Measurements from ENCODE around the gene DOCK4. TPM values are rescaled to one million over a fixed set of nuclear protein-coding genes. Genes with fewer than 3 reads are reported as not detected.

DOCK4 gene
- total RNA-seq, 4 donors from 2014 or later = 14.0 to 48.1 (median 30.9) TPM

DNA sequence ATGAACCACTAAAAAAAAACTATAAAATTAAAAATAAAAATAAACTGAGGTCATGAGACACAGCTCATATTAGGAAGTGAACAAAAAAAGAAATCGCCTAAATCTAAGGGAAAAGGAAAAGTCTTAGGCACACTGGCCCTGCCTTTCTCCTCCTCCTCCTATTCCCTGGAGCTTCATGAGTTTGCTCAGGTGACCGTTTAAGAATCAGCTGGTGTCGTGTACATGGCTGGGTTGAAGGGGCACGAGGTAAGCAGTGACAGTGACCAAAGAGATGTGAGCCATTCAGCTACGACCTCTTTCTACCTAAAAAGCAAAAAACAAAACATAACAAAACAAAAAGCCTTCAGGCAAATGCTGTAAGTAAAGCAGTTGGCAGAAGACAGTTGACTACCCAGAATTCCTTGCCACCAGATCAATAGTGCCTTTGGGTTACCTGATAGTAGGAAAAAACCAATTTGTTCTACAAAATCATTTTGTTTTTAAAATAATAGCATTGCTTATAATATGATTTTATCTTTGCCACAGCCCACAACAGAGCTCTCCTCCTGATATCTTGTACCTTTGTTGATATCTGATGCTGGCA, 135.4 kb downstream of the DOCK4 start:
- Histone ChIP-seq H3K9me3 (no peaks in the 10 kb centered on the region), H3K27ac (no peak overlapping the region), H3K4me1 (no peaks in the 10 kb centered on the region), H3K36me3 (no peaks in the 10 kb centered on the region), H3K27me3 (no peaks in the 10 kb centered on the region), H3K4me3 (replicated peaks in 1 of 3) (no peak overlapping the region)
- TF ChIP-seq POLR2A (IDR thresholded peaks at IDR 0.05) = no peak
- TF ChIP-seq, protein P1, sequence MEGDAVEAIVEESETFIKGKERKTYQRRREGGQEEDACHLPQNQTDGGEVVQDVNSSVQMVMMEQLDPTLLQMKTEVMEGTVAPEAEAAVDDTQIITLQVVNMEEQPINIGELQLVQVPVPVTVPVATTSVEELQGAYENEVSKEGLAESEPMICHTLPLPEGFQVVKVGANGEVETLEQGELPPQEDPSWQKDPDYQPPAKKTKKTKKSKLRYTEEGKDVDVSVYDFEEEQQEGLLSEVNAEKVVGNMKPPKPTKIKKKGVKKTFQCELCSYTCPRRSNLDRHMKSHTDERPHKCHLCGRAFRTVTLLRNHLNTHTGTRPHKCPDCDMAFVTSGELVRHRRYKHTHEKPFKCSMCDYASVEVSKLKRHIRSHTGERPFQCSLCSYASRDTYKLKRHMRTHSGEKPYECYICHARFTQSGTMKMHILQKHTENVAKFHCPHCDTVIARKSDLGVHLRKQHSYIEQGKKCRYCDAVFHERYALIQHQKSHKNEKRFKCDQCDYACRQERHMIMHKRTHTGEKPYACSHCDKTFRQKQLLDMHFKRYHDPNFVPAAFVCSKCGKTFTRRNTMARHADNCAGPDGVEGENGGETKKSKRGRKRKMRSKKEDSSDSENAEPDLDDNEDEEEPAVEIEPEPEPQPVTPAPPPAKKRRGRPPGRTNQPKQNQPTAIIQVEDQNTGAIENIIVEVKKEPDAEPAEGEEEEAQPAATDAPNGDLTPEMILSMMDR (IDR thresholded peaks at IDR 0.05) = no peak
- WGBS, 2 donors = 73 to 74% methylated on average over 5 of the region's 5 CpGs
- DNase-seq = no peak
- intact Hi-C loops (cut with DNase I) = no loop called here

DNA sequence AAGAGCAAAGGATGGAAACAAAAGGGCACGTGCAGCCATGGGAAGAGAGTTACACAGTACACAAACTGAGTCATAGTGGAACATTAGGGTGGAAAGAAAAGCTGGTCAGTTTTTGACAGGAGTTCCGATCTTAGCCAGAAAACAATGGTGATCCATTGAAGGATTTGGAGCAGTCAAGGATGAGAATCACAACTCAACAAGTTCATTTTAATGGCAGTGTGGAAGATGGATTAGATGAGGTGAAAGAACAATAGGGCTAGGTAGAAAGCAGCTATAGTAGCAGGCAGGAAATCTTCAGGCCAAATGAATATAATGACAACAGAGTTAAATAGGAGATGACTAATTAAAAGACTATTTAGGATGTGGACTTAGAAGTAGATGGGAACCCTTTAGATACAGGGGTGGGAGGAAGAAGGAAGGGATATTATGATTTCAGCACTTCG, 136.3 kb downstream of the DOCK4 start:
- H3K27me3 ChIP-seq = no peaks in the 10 kb centered on the region
- no peaks in the 10 kb centered on the region for H3K4me1 ChIP-seq
- no peaks in the 10 kb centered on the region for H3K36me3 ChIP-seq
- no peaks in the 10 kb centered on the region for H3K9me3 ChIP-seq
- no peak overlapping the region for H3K4me3 ChIP-seq (replicated peaks in 1 of 3)
- H3K27ac ChIP-seq = no peak overlapping the region
- no peak for DNase-seq
- intact Hi-C loops (cut with DNase I) = no loop called here
- TF ChIP-seq, protein P1 (IDR thresholded peaks at IDR 0.05) = no peak
- 84 to 92% methylated on average over 3 of the region's 3 CpGs for WGBS, 2 donors

DNA sequence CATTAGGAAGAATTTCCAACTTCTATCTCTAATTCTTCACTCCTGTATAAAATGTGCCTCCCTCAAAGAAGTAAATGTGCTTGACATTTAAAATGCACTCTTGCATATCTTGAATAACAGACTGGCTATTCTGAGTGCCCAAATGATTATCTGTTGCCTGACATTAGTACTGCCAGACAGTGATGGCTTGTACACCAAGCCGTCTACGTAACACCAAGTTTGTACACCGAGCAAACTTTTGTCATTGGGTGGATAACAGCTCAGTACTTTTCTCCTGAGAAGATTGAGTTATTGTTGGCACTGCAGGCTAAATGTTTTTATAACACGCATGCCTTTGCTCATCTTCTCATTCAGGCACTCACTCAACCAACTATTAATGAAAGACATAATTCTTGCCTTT, 137.2 kb downstream of the DOCK4 start:
- H3K27ac ChIP-seq = no peak overlapping the region

DNA sequence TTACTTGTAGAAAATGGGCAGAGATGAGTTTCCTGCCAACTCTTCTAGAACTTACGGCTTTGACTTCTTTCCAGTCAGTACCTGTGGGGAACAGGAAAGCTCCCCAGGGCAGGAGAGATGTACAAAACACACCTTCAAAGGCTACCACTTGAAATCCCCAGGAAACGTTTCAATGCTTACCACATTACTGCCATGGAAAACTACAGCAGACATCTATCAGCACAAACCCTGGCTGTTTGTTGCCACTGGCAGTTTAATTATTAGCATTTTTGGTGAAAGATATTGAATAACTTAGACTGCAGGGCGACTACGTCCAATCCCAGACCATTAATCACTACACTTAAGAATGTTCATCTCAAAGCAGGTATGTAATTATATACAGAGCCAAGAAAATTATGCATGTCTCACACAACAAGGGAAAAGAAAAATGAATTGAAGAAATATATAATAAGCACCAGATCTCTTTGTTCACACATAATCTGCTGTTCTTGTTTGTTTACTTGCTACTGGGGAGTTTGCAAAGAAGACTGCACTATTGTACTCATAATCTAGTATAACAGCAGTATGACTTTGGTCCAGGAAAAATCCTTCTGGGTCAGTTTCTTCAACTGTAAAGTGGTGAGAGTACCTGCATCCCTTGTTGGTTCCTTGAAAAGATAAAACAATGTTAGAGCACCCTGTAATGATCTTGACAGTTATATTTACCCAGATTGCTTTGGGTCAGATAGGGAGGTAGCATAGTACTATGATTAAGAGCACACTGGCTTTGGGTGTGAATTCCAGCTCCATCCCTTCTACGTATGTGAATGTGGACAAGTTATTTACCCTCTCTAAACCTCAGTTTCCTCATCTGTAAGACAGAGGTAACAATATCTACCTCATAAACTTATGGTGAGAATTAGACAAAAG, 138.3 kb downstream of the DOCK4 start:
- TF ChIP-seq POLR2A (IDR thresholded peaks at IDR 0.05) = no peak
- TF ChIP-seq, protein P1 (IDR thresholded peaks at IDR 0.05) = no peak
- Histone ChIP-seq H3K4me3 (replicated peaks in 1 of 3) (no peak overlapping the region), H3K9me3 (no peaks in the 10 kb centered on the region), H3K27me3 (no peaks in the 10 kb centered on the region), H3K36me3 (no peaks in the 10 kb centered on the region), H3K27ac (no peak overlapping the region), H3K4me1 (no peaks in the 10 kb centered on the region)
- intact Hi-C loops (cut with DNase I) = no loop called here
- DNase-seq = no peak
- 78 to 79% methylated on average over 5 of the region's 5 CpGs for WGBS, 2 donors

More for the DNA sequence above, 137.2 kb downstream of the DOCK4 start:
- H3K36me3 ChIP-seq = no peaks in the 10 kb centered on the region
- intact Hi-C loops (cut with DNase I) = no loop called here
- no peak overlapping the region for H3K4me3 ChIP-seq (replicated peaks in 1 of 3)
- no peaks in the 10 kb centered on the region for H3K4me1 ChIP-seq
- DNase-seq = no peak
- no peaks in the 10 kb centered on the region for H3K9me3 ChIP-seq
- WGBS, 2 donors = 84 to 85% methylated on average over 4 of the region's 4 CpGs
- no peaks in the 10 kb centered on the region for H3K27me3 ChIP-seq
- no peak for TF ChIP-seq POLR2A (IDR thresholded peaks at IDR 0.05)
- TF ChIP-seq, protein P1 (IDR thresholded peaks at IDR 0.05) = no peak

DNA sequence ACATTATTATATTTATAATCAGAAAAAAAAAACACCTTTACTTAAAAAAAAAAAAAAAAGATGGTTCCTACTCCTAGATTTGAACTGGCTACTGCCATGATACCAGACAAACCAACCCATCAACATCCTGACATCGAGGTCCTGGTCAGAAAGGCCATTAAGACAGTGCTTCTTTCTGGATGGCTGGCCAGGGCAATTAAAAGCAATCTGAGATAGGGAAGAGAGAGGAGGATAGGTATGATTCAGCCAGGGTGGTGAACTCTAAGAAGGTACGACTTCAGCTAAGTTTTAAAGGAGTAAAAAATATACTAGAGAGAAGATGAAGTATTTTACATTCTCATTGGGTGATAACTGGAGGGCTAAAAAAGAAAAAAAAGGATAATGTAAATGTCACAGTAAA, 139.0 kb downstream of the DOCK4 start:
- 47 to 50% methylated on average over 2 of the region's 2 CpGs for WGBS, 2 donors
- DNase-seq = no peak
- no peak overlapping the region for H3K4me3 ChIP-seq (replicated peaks in 1 of 3)
- TF ChIP-seq, protein P1 (IDR thresholded peaks at IDR 0.05) = no peak
- H3K36me3 ChIP-seq = no peaks in the 10 kb centered on the region
- H3K4me1 ChIP-seq = no peaks in the 10 kb centered on the region
- H3K27me3 ChIP-seq = no peaks in the 10 kb centered on the region
- H3K9me3 ChIP-seq = no peaks in the 10 kb centered on the region
- intact Hi-C loops (cut with DNase I) = no loop called here
- no peak overlapping the region for H3K27ac ChIP-seq

Measured in thyroid gland (tissue), 4 donors.